ENCODE data around the gene PKNOX2.

The PKNOX2 gene

DNA sequence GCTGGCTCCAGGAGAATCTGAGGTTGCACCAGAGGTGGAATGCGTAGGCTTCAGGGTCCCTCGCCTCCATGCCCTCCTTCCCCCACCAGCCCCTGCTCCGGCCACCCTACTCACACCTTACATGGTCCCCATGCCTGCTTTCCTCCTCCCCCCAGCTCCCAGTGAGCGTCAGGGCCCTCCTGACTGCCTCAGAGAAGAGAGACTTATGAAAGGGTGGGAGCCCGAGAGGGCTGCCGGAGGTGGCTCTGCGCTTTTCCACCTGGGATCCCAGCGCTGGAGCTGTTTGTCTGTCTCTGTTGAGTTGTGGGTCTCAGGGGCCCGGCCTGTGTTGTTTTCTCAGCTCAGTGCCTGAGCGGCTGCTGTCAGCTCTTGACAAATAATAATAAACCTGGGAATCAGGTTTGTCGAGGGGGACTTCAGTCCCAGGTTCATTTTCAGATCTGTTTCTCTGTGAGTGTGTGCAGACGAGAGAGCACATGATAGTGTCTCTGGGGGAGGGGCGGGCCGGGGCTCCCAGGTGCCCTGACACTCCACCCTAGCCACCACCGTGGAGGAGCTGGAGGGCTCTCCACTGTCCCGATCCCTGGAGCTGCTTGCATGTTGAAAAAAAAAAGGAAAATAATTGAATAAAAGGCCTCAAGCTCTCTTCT, 177.9 kb downstream of the PKNOX2 start:
- Mint-ChIP-seq H3K27me3 (ENCODE audit: low read depth, poor library complexity) (peaks cover 7% of the 10 kb centered on the region), H3K4me3 (peak overlapping the region; percentile 44), H3K36me3 (ENCODE audit: low read depth) (peaks cover 9% of the 10 kb centered on the region), H3K4me1 (peaks cover 96% of the 10 kb centered on the region), H3K9me3 (no peaks in the 10 kb centered on the region), H3K27ac (peak overlapping the region; percentile 86)
- TF ChIP-seq, protein P1, sequence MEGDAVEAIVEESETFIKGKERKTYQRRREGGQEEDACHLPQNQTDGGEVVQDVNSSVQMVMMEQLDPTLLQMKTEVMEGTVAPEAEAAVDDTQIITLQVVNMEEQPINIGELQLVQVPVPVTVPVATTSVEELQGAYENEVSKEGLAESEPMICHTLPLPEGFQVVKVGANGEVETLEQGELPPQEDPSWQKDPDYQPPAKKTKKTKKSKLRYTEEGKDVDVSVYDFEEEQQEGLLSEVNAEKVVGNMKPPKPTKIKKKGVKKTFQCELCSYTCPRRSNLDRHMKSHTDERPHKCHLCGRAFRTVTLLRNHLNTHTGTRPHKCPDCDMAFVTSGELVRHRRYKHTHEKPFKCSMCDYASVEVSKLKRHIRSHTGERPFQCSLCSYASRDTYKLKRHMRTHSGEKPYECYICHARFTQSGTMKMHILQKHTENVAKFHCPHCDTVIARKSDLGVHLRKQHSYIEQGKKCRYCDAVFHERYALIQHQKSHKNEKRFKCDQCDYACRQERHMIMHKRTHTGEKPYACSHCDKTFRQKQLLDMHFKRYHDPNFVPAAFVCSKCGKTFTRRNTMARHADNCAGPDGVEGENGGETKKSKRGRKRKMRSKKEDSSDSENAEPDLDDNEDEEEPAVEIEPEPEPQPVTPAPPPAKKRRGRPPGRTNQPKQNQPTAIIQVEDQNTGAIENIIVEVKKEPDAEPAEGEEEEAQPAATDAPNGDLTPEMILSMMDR (IDR thresholded peaks at IDR 0.05), result no peak
- DNase-seq, result peak; percentile 34

DNA sequence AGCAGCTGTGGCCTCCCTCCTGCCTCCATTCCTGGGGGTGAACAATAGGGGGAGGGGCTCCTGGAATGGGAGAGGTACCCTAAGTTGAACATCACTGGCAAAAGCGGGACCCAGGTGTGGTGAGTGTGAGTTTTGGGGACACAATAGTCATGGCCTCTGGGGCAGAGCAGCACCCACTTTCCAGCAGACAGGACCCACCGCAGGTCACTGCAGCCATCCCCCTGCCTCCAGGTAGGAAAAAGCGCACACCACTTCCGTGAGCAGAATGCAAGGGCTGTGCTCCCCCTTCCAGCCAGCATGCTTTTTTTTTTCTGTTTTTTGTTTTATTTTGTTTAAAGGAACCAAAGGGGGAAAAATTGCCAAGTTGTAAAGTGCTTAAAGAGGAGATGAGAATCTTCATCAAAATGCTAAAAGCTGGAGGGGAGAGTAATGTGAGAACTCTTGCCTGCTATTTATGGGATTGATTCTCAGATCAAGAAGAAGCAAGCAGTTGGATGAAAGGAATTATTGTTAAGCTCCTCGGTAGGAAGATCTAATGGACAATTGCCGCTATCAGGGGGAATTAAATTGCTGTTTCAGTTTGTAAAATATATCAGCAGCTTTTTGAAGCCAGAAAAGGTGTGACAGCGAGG, 178.7 kb downstream of the PKNOX2 start:
- H3K4me1 Mint-ChIP-seq, result peaks cover 96% of the 10 kb centered on the region
- no peak overlapping the region for H3K27ac Mint-ChIP-seq
- DNase-seq, result no peak
- H3K4me3 Mint-ChIP-seq, result peak overlapping the region; percentile 44
- TF ChIP-seq, protein P1 (IDR thresholded peaks at IDR 0.05), result no peak
- H3K27me3 Mint-ChIP-seq (ENCODE audit: low read depth, poor library complexity), result peaks cover 4% of the 10 kb centered on the region
- no peaks in the 10 kb centered on the region for H3K9me3 Mint-ChIP-seq
- H3K36me3 Mint-ChIP-seq (ENCODE audit: low read depth), result peaks cover 1% of the 10 kb centered on the region

DNA sequence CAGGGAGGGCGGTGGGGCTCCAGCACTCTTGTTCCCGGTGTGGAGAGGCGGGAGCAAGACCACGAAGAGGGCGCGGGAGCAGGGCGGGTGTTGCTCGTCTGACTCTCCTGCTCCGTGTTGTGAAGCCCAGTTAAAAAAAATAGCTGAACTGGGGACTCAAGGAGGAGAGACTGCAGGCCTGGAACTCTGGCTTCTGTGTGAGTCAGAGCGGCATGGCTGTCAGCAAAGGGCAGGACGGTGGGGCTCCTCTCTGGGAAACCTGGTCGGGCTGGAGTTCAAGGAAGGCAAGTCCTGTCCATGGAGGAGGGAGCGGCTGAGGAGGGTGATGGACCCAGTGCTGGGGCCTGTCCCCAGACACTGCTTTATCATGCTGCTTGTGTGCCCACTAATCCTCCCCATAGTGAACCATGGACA, 179.2 kb downstream of the PKNOX2 start:
- Mint-ChIP-seq H3K9me3 (no peaks in the 10 kb centered on the region), H3K27ac (peak overlapping the region; percentile 9), H3K4me3 (peak overlapping the region; percentile 44), H3K4me1 (peaks cover 96% of the 10 kb centered on the region), H3K36me3 (ENCODE audit: low read depth) (no peaks in the 10 kb centered on the region), H3K27me3 (ENCODE audit: low read depth, poor library complexity) (peaks cover 4% of the 10 kb centered on the region)
- DNase-seq, result no peak
- TF ChIP-seq, protein P1 (IDR thresholded peaks at IDR 0.05), result no peak

DNA sequence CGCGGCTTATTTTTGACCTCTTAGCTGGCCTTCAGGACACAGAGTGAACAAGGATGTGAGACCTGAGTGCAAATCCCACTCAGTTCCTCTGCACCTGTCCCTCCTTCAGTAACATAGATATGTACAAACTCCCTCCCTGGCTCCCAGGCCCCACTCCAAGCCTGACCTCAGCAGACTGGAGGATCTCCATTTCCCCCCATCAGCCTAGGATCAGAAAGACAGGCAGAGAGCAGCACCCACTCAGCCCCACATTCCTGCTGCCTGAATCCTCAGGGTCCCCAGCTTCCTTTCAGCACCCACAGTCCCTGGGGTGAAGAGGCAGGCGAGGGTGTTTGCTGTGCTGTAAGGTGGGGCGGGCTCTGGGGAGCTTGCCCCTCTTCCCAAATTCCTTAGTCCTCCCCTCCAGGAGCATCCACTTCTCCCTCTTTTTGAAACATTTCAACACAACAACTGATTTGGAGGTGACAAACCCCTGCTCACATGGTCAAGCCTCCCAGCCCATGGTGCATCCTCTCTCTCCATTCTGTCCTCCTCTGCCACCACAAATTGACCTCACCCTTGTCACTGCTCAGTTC, 180.4 kb downstream of the PKNOX2 start:
- Mint-ChIP-seq H3K27me3 (ENCODE audit: low read depth, poor library complexity) (peaks cover 4% of the 10 kb centered on the region), H3K4me1 (peaks cover 96% of the 10 kb centered on the region), H3K27ac (peak overlapping the region; percentile 64), H3K36me3 (ENCODE audit: low read depth) (no peaks in the 10 kb centered on the region), H3K4me3 (no peak overlapping the region), H3K9me3 (no peaks in the 10 kb centered on the region)
- DNase-seq, result no peak
- TF ChIP-seq, protein P1 (IDR thresholded peaks at IDR 0.05), result no peak

DNA sequence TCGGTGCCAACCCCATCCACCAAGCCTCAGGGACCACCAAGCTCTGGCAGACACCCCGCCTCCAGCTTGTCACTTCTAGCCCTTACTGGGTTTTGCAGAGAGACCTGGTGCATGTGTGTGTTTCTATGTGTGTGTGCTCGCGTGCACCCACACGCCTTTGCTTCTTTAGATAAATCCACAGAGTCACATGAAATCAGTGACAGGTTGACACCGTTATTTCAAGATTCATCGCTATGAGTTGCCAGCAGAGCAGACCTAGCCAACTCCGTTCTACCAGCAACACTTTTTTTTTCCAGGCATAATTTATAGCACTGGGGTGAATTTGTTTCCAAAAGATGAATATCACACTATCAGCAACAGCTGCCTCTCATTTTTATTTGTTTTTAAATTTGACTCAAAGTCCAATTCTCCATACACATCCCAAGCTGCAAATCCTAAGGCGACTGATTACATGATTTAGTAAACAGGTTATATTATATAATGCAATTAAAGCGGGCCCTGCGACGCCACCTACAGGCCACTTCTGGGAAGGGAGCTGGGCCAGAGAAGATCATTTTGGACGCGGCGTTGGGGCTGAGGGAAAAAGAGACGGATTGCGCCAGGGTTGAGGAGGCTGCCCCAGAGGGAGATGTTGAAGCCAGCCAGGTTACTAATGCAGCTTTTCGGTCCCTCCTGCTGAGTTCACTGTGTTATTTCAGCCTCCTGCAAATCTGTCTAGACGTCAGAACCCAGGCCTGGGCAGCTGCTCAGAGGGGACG, 181.0 kb downstream of the PKNOX2 start:
- TF ChIP-seq, protein P1 (IDR thresholded peaks at IDR 0.05), result peak; percentile 86
- peaks cover 4% of the 10 kb centered on the region for H3K27me3 Mint-ChIP-seq (ENCODE audit: low read depth, poor library complexity)
- H3K27ac Mint-ChIP-seq, result peak overlapping the region; percentile 66
- peak; percentile 82 for DNase-seq
- peaks cover 96% of the 10 kb centered on the region for H3K4me1 Mint-ChIP-seq
- no peaks in the 10 kb centered on the region for H3K9me3 Mint-ChIP-seq
- peak overlapping the region; percentile 29 for H3K4me3 Mint-ChIP-seq
- H3K36me3 Mint-ChIP-seq (ENCODE audit: low read depth), result no peaks in the 10 kb centered on the region
